Measurements from ENCODE around the gene TECR.

DNA sequence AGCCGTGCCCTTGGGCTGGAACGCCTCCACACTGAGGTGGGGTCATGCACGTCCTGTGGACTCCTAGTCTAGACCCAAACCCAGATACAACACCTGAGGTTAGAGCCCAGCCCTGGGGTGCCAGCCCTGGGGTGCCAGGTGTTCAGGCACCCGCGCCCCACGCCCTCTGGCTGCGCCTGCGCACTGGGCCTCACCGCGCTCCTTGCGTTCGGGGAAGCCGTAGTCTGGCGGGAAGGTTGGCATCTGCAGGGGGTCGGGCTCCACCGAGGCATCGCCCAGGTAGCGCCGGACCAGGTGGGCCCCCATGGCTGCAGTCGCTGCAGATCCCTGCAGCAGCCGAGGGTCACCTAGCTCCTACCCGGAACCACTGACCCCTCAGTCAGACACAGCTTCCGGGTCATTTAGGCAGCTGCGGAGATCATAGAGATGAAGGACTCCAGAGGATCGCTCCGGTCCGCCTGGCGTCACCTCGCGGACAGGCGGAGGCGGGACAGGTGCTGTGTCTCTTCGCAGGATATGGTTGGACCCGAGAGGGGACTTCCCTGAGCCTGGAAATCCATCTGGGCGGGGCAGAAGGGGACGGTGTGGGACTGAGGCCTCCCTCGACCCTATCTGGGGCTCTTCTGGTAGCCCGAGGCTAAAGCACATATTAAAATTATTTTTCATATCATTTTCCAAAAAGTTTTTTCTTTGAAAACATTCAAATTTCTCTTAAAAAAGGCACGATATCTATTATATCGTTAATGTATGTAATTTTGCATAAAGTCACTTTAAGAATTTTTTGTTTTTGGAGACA, 42.5 kb downstream of the TECR start, which contains the start of gene NDUFB7:
- peak; percentile 87 for TF ChIP-seq CTCF (conservative IDR thresholded peaks at IDR 0.05; ENCODE audit: low read length)
- no peak for TF ChIP-seq EZH2phosphoT487 (IDR thresholded peaks at IDR 0.05; ENCODE audit: borderline replicate concordance)

Measured in Loucy (cell line).